Upper lobe of left lung (tissue), 4 donors: ENCODE results near the gene LAMA3.
"Not testable (repeated sequence)": the region's sequence is repeated elsewhere in the genome, so short reads cannot be mapped to it uniquely, and the experiment has no call there.

Experiments used
- CTCF ChIP-seq, 6 experiments: fragments of 450-650 bp in 4 of 6; fragments of 200-600 bp in 2 of 6; sonication (generic) in 2 of 6; IDR thresholded peaks; one replicate each; pipeline ENCODE4 v1.5.1; 2016 to 2019; ENCODE audit warnings: antibody characterized with exemption in 6 of 6
- POLR2A ChIP-seq, 4 donors: fragments of 450-650 bp; IDR thresholded peaks; one replicate each; pipeline ENCODE4 v1.5.1; 2016 to 2017; ENCODE audit warnings: antibody characterized with exemption in 4 of 4, mild to moderate bottlenecking in 2 of 4

GRCh38 chr18:23716079-23716478, 26.8 kb downstream of the LAMA3 start:
- not testable (repeated sequence) for TF ChIP-seq CTCF, POLR2A (IDR thresholded peaks at IDR 0.05)
